Stimulated activated CD4-positive, alpha-beta T cell treated with anti-CD3 and anti-CD28 coated beads, TNF-alpha, amount 100 ng/mL, for 48 hours (primary cell): Measurements from ENCODE around the gene SSX2B.
"Not testable (repeated sequence)": the region's sequence is repeated elsewhere in the genome, so short reads cannot be mapped to it uniquely, and the experiment has no call there.

Source experiments
- DNase-seq, 3 donors: peaks; one replicate each; pipeline ENCODE4 v3.0.0-alpha.2; 2020; ENCODE audit warnings: low read depth in 3 of 3

SSX2B gene

GRCh38 chrX:52750952-52751351 lies at the start of gene SSX2B:
Gene SSX2B (plus strand): TSS chrX:52751252. CDS start chrX:52752681, 1,429 bp downstream.
- not testable (repeated sequence) for DNase-seq

- DNase-seq: not testable (repeated sequence)
Observed at GRCh38 chrX:52707078-52707477, 44.0 kb upstream of the SSX2B start, which contains the start of gene SSX2. Gene SSX2 (minus strand): TSS chrX:52707178. CDS start chrX:52705749, 1,429 bp downstream.

- not testable (repeated sequence) for DNase-seq
Observed at GRCh38 chrX:52765983-52766382, 14.9 kb downstream of the SSX2B start.

GRCh38 chrX:52773504-52773903 lies 22.5 kb downstream of the SSX2B start:
- DNase-seq: not testable (repeated sequence)

- DNase-seq: not testable (repeated sequence)
Observed at GRCh38 chrX:52797327-52797726, 46.3 kb downstream of the SSX2B start, which contains the start of gene SPANXN5. Gene SPANXN5 (minus strand): TSS chrX:52797427. CDS start chrX:52797348, 79 bp downstream.

GRCh38 chrX:52804876-52805275 lies 53.8 kb downstream of the SSX2B start:
- not testable (repeated sequence) for DNase-seq
